GM12864 (cell line): ENCODE data around the gene SHISA5.
A peak's percentile ranks its signal among the peaks of the same experiment; 100 is the strongest.
"Not testable (repeated sequence)": the region's sequence is repeated elsewhere in the genome, so short reads cannot be mapped to it uniquely, and the experiment has no call there.

Source experiments
- DNase-seq: peaks from one replicate; pipeline ENCODE4 v3.0.0-alpha.2; 2011; ENCODE audit warnings: low read depth
- H3K4me3 ChIP-seq: 2 replicates; pipeline ENCODE4 v1.5.1; 2011; ENCODE audit warnings: mild to moderate bottlenecking, low read depth, low read length, control low read depth
- CTCF ChIP-seq: IDR thresholded peaks from 2 replicates; pipeline ENCODE4 v1.5.1; 2011; ENCODE audit warnings: low read depth, mild to moderate bottlenecking, moderate library complexity, low read length, control low read depth, inconsistent platforms; ENCODE audit errors: missing control alignments

SHISA5 gene

GRCh38 chr3:48477959-48478520 is 25.9 kb downstream of the SHISA5 start:
- no peak overlapping the region for H3K4me3 ChIP-seq
- no peak for DNase-seq
- no peak for TF ChIP-seq CTCF

- TF ChIP-seq CTCF: no peak
Observed at GRCh38 chr3:48476426-48477053, 27.4 kb downstream of the SHISA5 start.

GRCh38 chr3:48475188-48475587 is 28.8 kb downstream of the SHISA5 start:
- no peak overlapping the region for H3K4me3 ChIP-seq
- DNase-seq: no peak
- no peak for TF ChIP-seq CTCF

More at GRCh38 chr3:48476426-48477053, 27.4 kb downstream of the SHISA5 start:
- no peak for DNase-seq
- H3K4me3 ChIP-seq: no peak overlapping the region

- no peak for DNase-seq
- TF ChIP-seq CTCF: no peak
- no peak overlapping the region for H3K4me3 ChIP-seq
Observed at GRCh38 chr3:48474619-48475018, 29.4 kb downstream of the SHISA5 start.

GRCh38 chr3:48474031-48474430 is 29.9 kb downstream of the SHISA5 start:
- not testable (repeated sequence) for DNase-seq, H3K4me3 ChIP-seq

- no peak for TF ChIP-seq CTCF
- no peak for DNase-seq
- no peak overlapping the region; the same call in 1 of the 2 replicates for H3K4me3 ChIP-seq
Observed at GRCh38 chr3:48473617-48473952, 30.4 kb downstream of the SHISA5 start.

- TF ChIP-seq CTCF: peak; percentile 52
- H3K4me3 ChIP-seq: peak overlapping the region; percentile 81
- peak; percentile 93 for DNase-seq
Observed at GRCh38 chr3:48472923-48473616, 30.9 kb downstream of the SHISA5 start.
